Ovary (tissue), 3 donors: ENCODE measurements around the gene APBB2.

Source experiments
- EP300 ChIP-seq: sonication (generic); formaldehyde crosslinking; IDR thresholded peaks from one replicate; pipeline ENCODE4 v1.6.1; 2017; ENCODE audit warnings: antibody characterized with exemption
- POLR2A ChIP-seq: fragments of 450-650 bp; IDR thresholded peaks from one replicate; pipeline ENCODE4 v1.6.1; 2017; ENCODE audit warnings: antibody characterized with exemption, mild to moderate bottlenecking, moderate library complexity
- TF ChIP-seq, protein P1 (sequence below), 3 donors: fragments of 450-650 bp in 2 of 3; fragments of 200-600 bp in 1 of 3; IDR thresholded peaks; one replicate each; pipeline versions ENCODE4 v1.5.1 to v1.8.0; 2016 to 2022; ENCODE audit warnings: antibody characterized with exemption in 3 of 3, mild to moderate bottlenecking in 1 of 3
- donor health status: DM: no; HTN: no; CAD: no.

- TF ChIP-seq EP300 (no peak), POLR2A (no peak)
- TF ChIP-seq, protein P1, sequence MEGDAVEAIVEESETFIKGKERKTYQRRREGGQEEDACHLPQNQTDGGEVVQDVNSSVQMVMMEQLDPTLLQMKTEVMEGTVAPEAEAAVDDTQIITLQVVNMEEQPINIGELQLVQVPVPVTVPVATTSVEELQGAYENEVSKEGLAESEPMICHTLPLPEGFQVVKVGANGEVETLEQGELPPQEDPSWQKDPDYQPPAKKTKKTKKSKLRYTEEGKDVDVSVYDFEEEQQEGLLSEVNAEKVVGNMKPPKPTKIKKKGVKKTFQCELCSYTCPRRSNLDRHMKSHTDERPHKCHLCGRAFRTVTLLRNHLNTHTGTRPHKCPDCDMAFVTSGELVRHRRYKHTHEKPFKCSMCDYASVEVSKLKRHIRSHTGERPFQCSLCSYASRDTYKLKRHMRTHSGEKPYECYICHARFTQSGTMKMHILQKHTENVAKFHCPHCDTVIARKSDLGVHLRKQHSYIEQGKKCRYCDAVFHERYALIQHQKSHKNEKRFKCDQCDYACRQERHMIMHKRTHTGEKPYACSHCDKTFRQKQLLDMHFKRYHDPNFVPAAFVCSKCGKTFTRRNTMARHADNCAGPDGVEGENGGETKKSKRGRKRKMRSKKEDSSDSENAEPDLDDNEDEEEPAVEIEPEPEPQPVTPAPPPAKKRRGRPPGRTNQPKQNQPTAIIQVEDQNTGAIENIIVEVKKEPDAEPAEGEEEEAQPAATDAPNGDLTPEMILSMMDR (IDR thresholded peaks at IDR 0.05): no peak
These were observed 251.7 kb downstream of the APBB2 start for GRCh38 chr4:40962551-40963180.
